Stomach smooth muscle (tissue), 2 donors: ENCODE measurements around the gene SLC8B1.
"Not testable (repeated sequence)": the region's sequence is repeated elsewhere in the genome, so short reads cannot be mapped to it uniquely, and the experiment has no call there.

ENCODE experiments used
- H3K27ac ChIP-seq: one replicate; pipeline ENCODE4 v1.7.0; 2013; ENCODE audit warnings: mild to moderate bottlenecking, low read length, inconsistent platforms
- H3K27me3 ChIP-seq, 2 donors: one replicate each; pipeline ENCODE4 v1.7.0; 2013; ENCODE audit warnings: low read length in 2 of 2; ENCODE audit not compliant: insufficient read depth in 2 of 2, control insufficient read depth in 1 of 2
- H3K36me3 ChIP-seq, 2 donors: one replicate each; pipeline ENCODE4 v1.7.0; 2013; ENCODE audit warnings: low read length in 2 of 2; ENCODE audit not compliant: control insufficient read depth in 2 of 2, insufficient read depth in 2 of 2
- H3K4me1 ChIP-seq: one replicate; pipeline ENCODE4 v1.7.0; 2013; ENCODE audit warnings: low read length; ENCODE audit not compliant: control insufficient read depth, insufficient read depth
- H3K4me3 ChIP-seq, 2 donors: one replicate each; pipeline ENCODE4 v1.7.0; 2013; ENCODE audit warnings: low read length in 2 of 2
- H3K9ac ChIP-seq, 2 donors: one replicate each; pipeline ENCODE4 v1.7.0; 2013; ENCODE audit warnings: low read length in 2 of 2, mild to moderate bottlenecking in 1 of 2
- H3K9me3 ChIP-seq, 2 donors: one replicate each; pipeline ENCODE4 v1.7.0; 2013; ENCODE audit warnings: low read length in 2 of 2; ENCODE audit not compliant: control insufficient read depth in 2 of 2
- donor health status: healthy.
- donor health status: Pancreatic carcinoma.

SLC8B1 gene

GRCh38 chr12:113354192-113354591 is 19.3 kb upstream of the SLC8B1 start:
- not testable (repeated sequence) for H3K27me3 ChIP-seq, H3K9ac ChIP-seq, H3K4me1 ChIP-seq, H3K27ac ChIP-seq, H3K9me3 ChIP-seq, H3K36me3 ChIP-seq, H3K4me3 ChIP-seq

- no peak overlapping the region for H3K27ac ChIP-seq
- H3K4me1 ChIP-seq = no peaks in the 10 kb centered on the region
- H3K9me3 ChIP-seq = no peaks in the 10 kb centered on the region
- no peak overlapping the region for H3K4me3 ChIP-seq
- H3K36me3 ChIP-seq = no peaks in the 10 kb centered on the region
- H3K9ac ChIP-seq = no peak overlapping the region
- peaks cover 0 to 2% of the 10 kb centered on the region in 2 donors for H3K27me3 ChIP-seq
Measured at GRCh38 chr12:113351089-113351488, 16.2 kb upstream of the SLC8B1 start.

- Histone ChIP-seq H3K4me1 (no peaks in the 10 kb centered on the region), H3K4me3 (no peak overlapping the region), H3K27ac (no peak overlapping the region), H3K9ac (no peak overlapping the region), H3K36me3 (no peaks in the 10 kb centered on the region), H3K27me3 (peaks cover 0 to 2% of the 10 kb centered on the region in 2 donors), H3K9me3 (no peaks in the 10 kb centered on the region)
Measured at GRCh38 chr12:113348849-113349536, 14.1 kb upstream of the SLC8B1 start.

GRCh38 chr12:113347892-113348291 is 13.0 kb upstream of the SLC8B1 start:
- Histone ChIP-seq H3K27me3 (peaks cover 0 to 2% of the 10 kb centered on the region in 2 donors), H3K9ac (no peak overlapping the region), H3K27ac (no peak overlapping the region), H3K36me3 (no peaks in the 10 kb centered on the region), H3K4me1 (no peaks in the 10 kb centered on the region), H3K9me3 (no peaks in the 10 kb centered on the region), H3K4me3 (no peak overlapping the region)

GRCh38 chr12:113347107-113347506 is 12.2 kb upstream of the SLC8B1 start:
- H3K27ac ChIP-seq = no peak overlapping the region
- H3K9me3 ChIP-seq = no peaks in the 10 kb centered on the region
- no peaks in the 10 kb centered on the region for H3K4me1 ChIP-seq
- no peak overlapping the region for H3K9ac ChIP-seq
- no peaks in the 10 kb centered on the region for H3K27me3 ChIP-seq
- no peak overlapping the region for H3K4me3 ChIP-seq
- H3K36me3 ChIP-seq = no peaks in the 10 kb centered on the region

GRCh38 chr12:113346353-113346752 is 11.4 kb upstream of the SLC8B1 start:
- Histone ChIP-seq H3K4me1 (no peaks in the 10 kb centered on the region), H3K4me3 (no peak overlapping the region), H3K27me3 (no peaks in the 10 kb centered on the region), H3K9ac (no peak overlapping the region), H3K36me3 (no peaks in the 10 kb centered on the region), H3K27ac (no peak overlapping the region), H3K9me3 (no peaks in the 10 kb centered on the region)

- no peak overlapping the region for H3K4me3 ChIP-seq
- no peaks in the 10 kb centered on the region for H3K27me3 ChIP-seq
- no peak overlapping the region for H3K9ac ChIP-seq
- H3K36me3 ChIP-seq = no peaks in the 10 kb centered on the region
- H3K9me3 ChIP-seq = no peaks in the 10 kb centered on the region
- H3K27ac ChIP-seq = no peak overlapping the region
- no peaks in the 10 kb centered on the region for H3K4me1 ChIP-seq
Measured at GRCh38 chr12:113345318-113345717, 10.4 kb upstream of the SLC8B1 start.

- no peak overlapping the region for H3K27ac ChIP-seq
Measured at GRCh38 chr12:113341535-113341934, 6.6 kb upstream of the SLC8B1 start.

GRCh38 chr12:113340061-113340460 is 5.2 kb upstream of the SLC8B1 start:
- Histone ChIP-seq H3K36me3 (no peaks in the 10 kb centered on the region), H3K9me3 (no peaks in the 10 kb centered on the region), H3K9ac (no peak overlapping the region), H3K27me3 (no peaks in the 10 kb centered on the region), H3K27ac (no peak overlapping the region), H3K4me3 (no peak overlapping the region), H3K4me1 (peaks cover 7% of the 10 kb centered on the region)

More at GRCh38 chr12:113341535-113341934, 6.6 kb upstream of the SLC8B1 start:
- Histone ChIP-seq H3K36me3 (no peaks in the 10 kb centered on the region), H3K4me1 (no peaks in the 10 kb centered on the region), H3K4me3 (no peak overlapping the region), H3K27me3 (no peaks in the 10 kb centered on the region), H3K9ac (no peak overlapping the region), H3K9me3 (no peaks in the 10 kb centered on the region)

- Histone ChIP-seq H3K4me3 (no peak overlapping the region), H3K27ac (no peak overlapping the region), H3K36me3 (no peaks in the 10 kb centered on the region), H3K9ac (no peak overlapping the region), H3K4me1 (peaks cover 10% of the 10 kb centered on the region), H3K9me3 (no peaks in the 10 kb centered on the region), H3K27me3 (no peaks in the 10 kb centered on the region)
Measured at GRCh38 chr12:113339540-113339939, 4.6 kb upstream of the SLC8B1 start.

GRCh38 chr12:113333877-113334785 is 778 bp downstream of the SLC8B1 start:
- Histone ChIP-seq H3K36me3 (peaks cover 0 to 11% of the 10 kb centered on the region in 2 donors), H3K27ac (no peak overlapping the region), H3K9ac (peak overlapping the region; percentile 71 to 79), H3K4me1 (peaks cover 20% of the 10 kb centered on the region), H3K4me3 (peak overlapping the region; percentile 83 to 90), H3K27me3 (no peaks in the 10 kb centered on the region), H3K9me3 (no peaks in the 10 kb centered on the region)
